ENCODE data around the gene SLC22A23.

Gene SLC22A23

GRCh38 chr6:3299221-3299620, 157.6 kb downstream of the SLC22A23 start:
- no peak for DNase-seq (ENCODE audit: low read depth in 2 of 2)

GRCh38 chr6:3297909-3298308, 158.9 kb downstream of the SLC22A23 start:
- DNase-seq (ENCODE audit: low read depth in 2 of 2) = no peak

- DNase-seq (ENCODE audit: low read depth in 2 of 2) = no peak
These were observed 159.8 kb downstream of the SLC22A23 start for GRCh38 chr6:3297006-3297405.

- no peak for DNase-seq (ENCODE audit: low read depth in 2 of 2)
These were observed 160.3 kb downstream of the SLC22A23 start for GRCh38 chr6:3296537-3296936.

GRCh38 chr6:3296078-3296477, 160.8 kb downstream of the SLC22A23 start:
- DNase-seq (ENCODE audit: low read depth in 2 of 2) = no peak

- DNase-seq (ENCODE audit: low read depth in 2 of 2) = no peak
These were observed 161.7 kb downstream of the SLC22A23 start for GRCh38 chr6:3294921-3295871.

GRCh38 chr6:3294396-3294795, 162.5 kb downstream of the SLC22A23 start:
- DNase-seq (ENCODE audit: low read depth in 2 of 2) = no peak

- no peak for DNase-seq (ENCODE audit: low read depth in 2 of 2)
These were observed 163.3 kb downstream of the SLC22A23 start for GRCh38 chr6:3293271-3294155.

- DNase-seq (ENCODE audit: low read depth in 2 of 2) = no peak
These were observed 164.2 kb downstream of the SLC22A23 start for GRCh38 chr6:3292431-3293197.

- no peak for DNase-seq (ENCODE audit: low read depth in 2 of 2)
These were observed 164.9 kb downstream of the SLC22A23 start for GRCh38 chr6:3291987-3292386.

- no peak for DNase-seq (ENCODE audit: low read depth in 2 of 2)
These were observed 165.5 kb downstream of the SLC22A23 start for GRCh38 chr6:3291346-3291745.

- no peak for DNase-seq (ENCODE audit: low read depth in 2 of 2)
These were observed 166.0 kb downstream of the SLC22A23 start for GRCh38 chr6:3290931-3291211.

GRCh38 chr6:3290149-3290930, 166.5 kb downstream of the SLC22A23 start:
- DNase-seq (ENCODE audit: low read depth in 2 of 2) = no peak

- DNase-seq (ENCODE audit: low read depth in 2 of 2) = no peak
These were observed 167.2 kb downstream of the SLC22A23 start for GRCh38 chr6:3289664-3290055.

GRCh38 chr6:3288711-3289663, 167.9 kb downstream of the SLC22A23 start:
- no peak for DNase-seq (ENCODE audit: low read depth in 2 of 2)

- no peak for DNase-seq (ENCODE audit: low read depth in 2 of 2)
These were observed 168.7 kb downstream of the SLC22A23 start for GRCh38 chr6:3287976-3288707.

- DNase-seq (ENCODE audit: low read depth in 2 of 2) = no peak
These were observed 169.5 kb downstream of the SLC22A23 start for GRCh38 chr6:3287308-3287707.

GRCh38 chr6:3286641-3287171, 170.1 kb downstream of the SLC22A23 start:
- no peak for DNase-seq (ENCODE audit: low read depth in 2 of 2)

GRCh38 chr6:3285732-3286131, 171.1 kb downstream of the SLC22A23 start:
- no peak for DNase-seq (ENCODE audit: low read depth in 2 of 2)

Data from fibroblast of skin of left quadriceps (primary cell).